ENCODE data around the gene DAAM2. TPM values are rescaled to one million over a fixed set of nuclear protein-coding genes. Genes with fewer than 3 reads are reported as not detected.

Gene DAAM2
- total RNA-seq, 1 experiment from 2014 or later: not detected

- H3K27me3 Mint-ChIP-seq (ENCODE audit: insufficient read depth, unreplicated experiment): no peaks in the 10 kb centered on the region
- intact Hi-C loops (cut with micrococcal nuclease): no loop called here
- no peaks in the 10 kb centered on the region for H3K9me3 Mint-ChIP-seq (ENCODE audit: unreplicated experiment)
- no peaks in the 10 kb centered on the region for H3K36me3 Mint-ChIP-seq (ENCODE audit: insufficient read depth, unreplicated experiment)
- H3K27ac Mint-ChIP-seq (ENCODE audit: low read depth, unreplicated experiment): no peak overlapping the region
- ChIA-PET POLR2A (interaction anchor here (0.6 kb wide), 1 partner anchor 1387 kb away, joined by 3 read pairs; no protein-coding TSS in a partner anchor), CTCF (interaction anchor here (0.8 kb wide), 1 partner anchor 447 kb away, joined by 3 read pairs; no protein-coding TSS in a partner anchor)
- BruUV-seq (replicated peaks): no TSS peak
- TF ChIP-seq, protein P1, sequence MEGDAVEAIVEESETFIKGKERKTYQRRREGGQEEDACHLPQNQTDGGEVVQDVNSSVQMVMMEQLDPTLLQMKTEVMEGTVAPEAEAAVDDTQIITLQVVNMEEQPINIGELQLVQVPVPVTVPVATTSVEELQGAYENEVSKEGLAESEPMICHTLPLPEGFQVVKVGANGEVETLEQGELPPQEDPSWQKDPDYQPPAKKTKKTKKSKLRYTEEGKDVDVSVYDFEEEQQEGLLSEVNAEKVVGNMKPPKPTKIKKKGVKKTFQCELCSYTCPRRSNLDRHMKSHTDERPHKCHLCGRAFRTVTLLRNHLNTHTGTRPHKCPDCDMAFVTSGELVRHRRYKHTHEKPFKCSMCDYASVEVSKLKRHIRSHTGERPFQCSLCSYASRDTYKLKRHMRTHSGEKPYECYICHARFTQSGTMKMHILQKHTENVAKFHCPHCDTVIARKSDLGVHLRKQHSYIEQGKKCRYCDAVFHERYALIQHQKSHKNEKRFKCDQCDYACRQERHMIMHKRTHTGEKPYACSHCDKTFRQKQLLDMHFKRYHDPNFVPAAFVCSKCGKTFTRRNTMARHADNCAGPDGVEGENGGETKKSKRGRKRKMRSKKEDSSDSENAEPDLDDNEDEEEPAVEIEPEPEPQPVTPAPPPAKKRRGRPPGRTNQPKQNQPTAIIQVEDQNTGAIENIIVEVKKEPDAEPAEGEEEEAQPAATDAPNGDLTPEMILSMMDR (IDR thresholded peaks at IDR 0.05; ENCODE audit: unreplicated experiment): no peak
- H3K4me3 Mint-ChIP-seq (ENCODE audit: unreplicated experiment): no peak overlapping the region
- no peak for DNase-seq (ENCODE audit: unreplicated experiment)
- no peaks in the 10 kb centered on the region for H3K4me1 Mint-ChIP-seq (ENCODE audit: insufficient read depth, unreplicated experiment)
Observed at GRCh38 chr6:39824030-39824926, 32.1 kb downstream of the DAAM2 start.

DNA sequence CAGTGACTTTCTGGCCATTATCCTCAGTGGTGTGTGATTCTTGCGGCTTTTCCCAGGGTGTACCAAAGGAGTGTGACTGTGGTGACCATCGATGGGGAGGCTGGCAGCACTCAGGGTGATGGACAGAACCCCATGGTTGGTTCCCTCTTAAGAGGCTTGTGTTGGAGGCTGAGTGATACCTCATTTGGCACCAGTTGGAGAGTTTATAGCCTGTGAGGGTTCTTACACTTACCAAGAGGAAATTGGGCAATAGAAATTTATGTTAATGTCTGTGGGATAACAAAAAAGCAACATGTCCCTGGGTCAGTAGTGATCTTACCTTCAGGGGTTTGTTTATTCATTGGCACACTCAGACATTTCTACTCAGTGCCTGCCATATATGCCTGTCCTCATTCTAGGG, 37.2 kb downstream of the DAAM2 start:
- no peak overlapping the region for H3K27ac Mint-ChIP-seq (ENCODE audit: low read depth, unreplicated experiment)
- no peaks in the 10 kb centered on the region for H3K4me1 Mint-ChIP-seq (ENCODE audit: insufficient read depth, unreplicated experiment)
- no peaks in the 10 kb centered on the region for H3K27me3 Mint-ChIP-seq (ENCODE audit: insufficient read depth, unreplicated experiment)
- BruUV-seq (replicated peaks): no TSS peak
- CTCF ChIA-PET: no interaction called here
- TF ChIP-seq, protein P1 (IDR thresholded peaks at IDR 0.05; ENCODE audit: unreplicated experiment): no peak
- H3K9me3 Mint-ChIP-seq (ENCODE audit: unreplicated experiment): peaks cover 7% of the 10 kb centered on the region
- no peak overlapping the region for H3K4me3 Mint-ChIP-seq (ENCODE audit: unreplicated experiment)
- DNase-seq (ENCODE audit: unreplicated experiment): no peak
- POLR2A ChIA-PET: no interaction called here
- H3K36me3 Mint-ChIP-seq (ENCODE audit: insufficient read depth, unreplicated experiment): no peaks in the 10 kb centered on the region
- intact Hi-C loops (cut with micrococcal nuclease): no loop called here

GRCh38 chr6:39830444-39830843, 38.3 kb downstream of the DAAM2 start:
- no peaks in the 10 kb centered on the region for H3K27me3 Mint-ChIP-seq (ENCODE audit: insufficient read depth, unreplicated experiment)
- ChIA-PET POLR2A (no interaction called here), CTCF (no interaction called here)
- H3K9me3 Mint-ChIP-seq (ENCODE audit: unreplicated experiment): peaks cover 7% of the 10 kb centered on the region
- no peaks in the 10 kb centered on the region for H3K36me3 Mint-ChIP-seq (ENCODE audit: insufficient read depth, unreplicated experiment)
- H3K4me3 Mint-ChIP-seq (ENCODE audit: unreplicated experiment): no peak overlapping the region
- H3K27ac Mint-ChIP-seq (ENCODE audit: low read depth, unreplicated experiment): no peak overlapping the region
- TF ChIP-seq, protein P1 (IDR thresholded peaks at IDR 0.05; ENCODE audit: unreplicated experiment): no peak
- no peaks in the 10 kb centered on the region for H3K4me1 Mint-ChIP-seq (ENCODE audit: insufficient read depth, unreplicated experiment)
- BruUV-seq (replicated peaks): no TSS peak
- intact Hi-C loops (cut with micrococcal nuclease): no loop called here
- DNase-seq (ENCODE audit: unreplicated experiment): no peak

- H3K27me3 Mint-ChIP-seq (ENCODE audit: insufficient read depth, unreplicated experiment): no peaks in the 10 kb centered on the region
- TF ChIP-seq, protein P1 (IDR thresholded peaks at IDR 0.05; ENCODE audit: unreplicated experiment): no peak
- no TSS peak for BruUV-seq (replicated peaks)
- no peaks in the 10 kb centered on the region for H3K4me1 Mint-ChIP-seq (ENCODE audit: insufficient read depth, unreplicated experiment)
- intact Hi-C loops (cut with micrococcal nuclease): no loop called here
- no peak overlapping the region for H3K27ac Mint-ChIP-seq (ENCODE audit: low read depth, unreplicated experiment)
- no peak overlapping the region for H3K4me3 Mint-ChIP-seq (ENCODE audit: unreplicated experiment)
- no peak for DNase-seq (ENCODE audit: unreplicated experiment)
- CTCF ChIA-PET: interaction anchor here (1.0 kb wide), 1 partner anchor 34 kb away, joined by 3 read pairs; no protein-coding TSS in a partner anchor
- peaks cover 7% of the 10 kb centered on the region for H3K9me3 Mint-ChIP-seq (ENCODE audit: unreplicated experiment)
- H3K36me3 Mint-ChIP-seq (ENCODE audit: insufficient read depth, unreplicated experiment): no peaks in the 10 kb centered on the region
- POLR2A ChIA-PET: no interaction called here
Observed at GRCh38 chr6:39831701-39832100, 39.5 kb downstream of the DAAM2 start.
